ENCODE results near the gene AKAP9. TPM values are rescaled to one million over a fixed set of nuclear protein-coding genes. Genes with fewer than 3 reads are reported as not detected.
"Not testable (repeated sequence)": the region's sequence is repeated elsewhere in the genome, so short reads cannot be mapped to it uniquely, and the experiment has no call there.

Gene AKAP9
- polyA plus RNA-seq, 6 donors from 2014 or later: 18.2 to 52.9 (median 21.0) TPM

GRCh38 chr7:91956464-91956863, 15.8 kb downstream of the AKAP9 start:
- not testable (repeated sequence) for H3K27ac Mint-ChIP-seq; DNase-seq; ATAC-seq (ENCODE audit: low read depth in 2 of 2); H3K4me3 Mint-ChIP-seq; H3K27me3 Mint-ChIP-seq; H3K9me3 Mint-ChIP-seq
- Mint-ChIP-seq H3K4me1 (peaks cover 20 to 35% (median 26%) of the 10 kb centered on the region in 3 donors), H3K36me3 (peaks cover 0 to 12% of the 10 kb centered on the region in 2 donors)

- peaks cover 13 to 28% (median 23%) of the 10 kb centered on the region in 3 donors for H3K4me1 Mint-ChIP-seq
- no peak for ATAC-seq (ENCODE audit: low read depth in 2 of 2)
These were observed 16.6 kb downstream of the AKAP9 start for GRCh38 chr7:91957232-91957631.

GRCh38 chr7:91957823-91958222, 17.2 kb downstream of the AKAP9 start:
- Mint-ChIP-seq H3K27ac (peak overlapping the region in 1 of 6 donors; percentile 12), H3K4me3 (no peak overlapping the region), H3K4me1 (peaks cover 8 to 22% (median 20%) of the 10 kb centered on the region in 3 donors), H3K9me3 (peaks cover 0 to 2% (median 0%) of the 10 kb centered on the region in 7 donors), H3K27me3 (no peaks in the 10 kb centered on the region), H3K36me3 (peaks cover 0 to 12% of the 10 kb centered on the region in 2 donors)
- ATAC-seq (ENCODE audit: low read depth in 2 of 2) (no peak), DNase-seq (no peak)

More at GRCh38 chr7:91957232-91957631, 16.6 kb downstream of the AKAP9 start:
- Mint-ChIP-seq H3K27ac (no peak overlapping the region), H3K4me3 (no peak overlapping the region), H3K27me3 (no peaks in the 10 kb centered on the region), H3K9me3 (peaks cover 0 to 2% (median 0%) of the 10 kb centered on the region in 7 donors), H3K36me3 (peaks cover 0 to 12% of the 10 kb centered on the region in 2 donors)
- no peak for DNase-seq

- H3K27ac Mint-ChIP-seq: no peak overlapping the region
- no peak for DNase-seq
- H3K36me3 Mint-ChIP-seq: peaks cover 0 to 12% of the 10 kb centered on the region in 2 donors
- ATAC-seq (ENCODE audit: low read depth in 2 of 2): no peak
- H3K9me3 Mint-ChIP-seq: peaks cover 0 to 2% (median 0%) of the 10 kb centered on the region in 7 donors
- no peak overlapping the region for H3K4me3 Mint-ChIP-seq
- H3K4me1 Mint-ChIP-seq: peaks cover 0 to 15% (median 15%) of the 10 kb centered on the region in 3 donors
- no peaks in the 10 kb centered on the region for H3K27me3 Mint-ChIP-seq
These were observed 18.4 kb downstream of the AKAP9 start for GRCh38 chr7:91959023-91959422.

- ATAC-seq (ENCODE audit: low read depth in 2 of 2): no peak
- no peak for DNase-seq
- Mint-ChIP-seq H3K27ac (peak overlapping the region in 1 of 6 donors; percentile 65), H3K4me1 (peaks cover 7 to 19% (median 15%) of the 10 kb centered on the region in 3 donors), H3K36me3 (peaks cover 12 to 18% of the 10 kb centered on the region in 2 donors), H3K9me3 (peaks cover 0 to 8% (median 3%) of the 10 kb centered on the region in 7 donors), H3K4me3 (no peak overlapping the region), H3K27me3 (no peaks in the 10 kb centered on the region)
These were observed 21.2 kb downstream of the AKAP9 start for GRCh38 chr7:91961816-91962215.

GRCh38 chr7:91962419-91962818, 21.8 kb downstream of the AKAP9 start:
- Mint-ChIP-seq H3K36me3 (peaks cover 12 to 18% of the 10 kb centered on the region in 2 donors), H3K27ac (no peak overlapping the region), H3K27me3 (no peaks in the 10 kb centered on the region), H3K4me1 (peaks cover 13 to 23% (median 21%) of the 10 kb centered on the region in 3 donors), H3K9me3 (peaks cover 0 to 8% (median 3%) of the 10 kb centered on the region in 7 donors), H3K4me3 (no peak overlapping the region)
- DNase-seq (no peak), ATAC-seq (ENCODE audit: low read depth in 2 of 2) (no peak)

- not testable (repeated sequence) for H3K27me3 Mint-ChIP-seq; H3K4me3 Mint-ChIP-seq; DNase-seq; ATAC-seq (ENCODE audit: low read depth in 2 of 2); H3K27ac Mint-ChIP-seq; H3K9me3 Mint-ChIP-seq
- H3K36me3 Mint-ChIP-seq: peaks cover 9 to 12% of the 10 kb centered on the region in 2 donors
- H3K4me1 Mint-ChIP-seq: peaks cover 38 to 49% (median 39%) of the 10 kb centered on the region in 3 donors
These were observed 26.9 kb downstream of the AKAP9 start for GRCh38 chr7:91967513-91967912.

- DNase-seq (no peak), ATAC-seq (ENCODE audit: low read depth in 2 of 2) (no peak)
- peaks cover 0 to 7% of the 10 kb centered on the region in 2 donors for H3K36me3 Mint-ChIP-seq
- peaks cover 15 to 18% (median 16%) of the 10 kb centered on the region in 3 donors for H3K4me1 Mint-ChIP-seq
- no peaks in the 10 kb centered on the region for H3K9me3 Mint-ChIP-seq
- H3K27me3 Mint-ChIP-seq: no peaks in the 10 kb centered on the region
- peak overlapping the region in 1 of 6 donors; percentile 34 for H3K27ac Mint-ChIP-seq
- H3K4me3 Mint-ChIP-seq: no peak overlapping the region
These were observed 33.0 kb downstream of the AKAP9 start for GRCh38 chr7:91973639-91974038.

- Mint-ChIP-seq H3K9me3 (no peaks in the 10 kb centered on the region), H3K4me1 (peaks cover 11 to 18% (median 12%) of the 10 kb centered on the region in 3 donors), H3K27me3 (no peaks in the 10 kb centered on the region), H3K27ac (peak overlapping the region in 1 of 6 donors; percentile 68), H3K36me3 (peaks cover 0 to 7% of the 10 kb centered on the region in 2 donors), H3K4me3 (no peak overlapping the region)
- ATAC-seq (ENCODE audit: low read depth in 2 of 2) (no peak), DNase-seq (no peak)
These were observed 33.4 kb downstream of the AKAP9 start for GRCh38 chr7:91974066-91974465.

GRCh38 chr7:91976743-91977142, 36.1 kb downstream of the AKAP9 start:
- no peak for DNase-seq
- no peak overlapping the region for H3K4me3 Mint-ChIP-seq
- H3K36me3 Mint-ChIP-seq: peaks cover 0 to 11% of the 10 kb centered on the region in 2 donors
- ATAC-seq (ENCODE audit: low read depth in 2 of 2): no peak
- H3K27me3 Mint-ChIP-seq: no peaks in the 10 kb centered on the region
- H3K9me3 Mint-ChIP-seq: no peaks in the 10 kb centered on the region
- no peak overlapping the region for H3K27ac Mint-ChIP-seq
- H3K4me1 Mint-ChIP-seq: no peaks in the 10 kb centered on the region

- H3K9me3 Mint-ChIP-seq: peaks cover 0 to 14% (median 5%) of the 10 kb centered on the region in 7 donors
- no peak overlapping the region for H3K4me3 Mint-ChIP-seq
- no peaks in the 10 kb centered on the region for H3K27me3 Mint-ChIP-seq
- H3K27ac Mint-ChIP-seq: peak overlapping the region in 1 of 6 donors; percentile 89
- H3K36me3 Mint-ChIP-seq: peaks cover 8 to 25% of the 10 kb centered on the region in 2 donors
- no peak for ATAC-seq (ENCODE audit: low read depth in 2 of 2)
- peaks cover 6 to 13% (median 8%) of the 10 kb centered on the region in 3 donors for H3K4me1 Mint-ChIP-seq
- DNase-seq: no peak
These were observed 38.9 kb downstream of the AKAP9 start for GRCh38 chr7:91979590-91979989.

GRCh38 chr7:91982352-91982751, 41.7 kb downstream of the AKAP9 start:
- Mint-ChIP-seq H3K4me1 (peaks cover 8 to 23% (median 12%) of the 10 kb centered on the region in 3 donors), H3K9me3 (peaks cover 0 to 14% (median 5%) of the 10 kb centered on the region in 7 donors), H3K36me3 (peaks cover 8 to 25% of the 10 kb centered on the region in 2 donors)
- not testable (repeated sequence) for H3K27me3 Mint-ChIP-seq; DNase-seq; ATAC-seq (ENCODE audit: low read depth in 2 of 2); H3K27ac Mint-ChIP-seq; H3K4me3 Mint-ChIP-seq

- Mint-ChIP-seq H3K27ac (peak overlapping the region in 1 of 6 donors; percentile 39), H3K9me3 (peaks cover 0 to 1% (median 0%) of the 10 kb centered on the region in 7 donors), H3K27me3 (no peaks in the 10 kb centered on the region), H3K4me3 (no peak overlapping the region), H3K4me1 (peaks cover 5 to 19% (median 12%) of the 10 kb centered on the region in 3 donors), H3K36me3 (peaks cover 11 to 15% of the 10 kb centered on the region in 2 donors)
- ATAC-seq (ENCODE audit: low read depth in 2 of 2): no peak
- DNase-seq: no peak
These were observed 47.6 kb downstream of the AKAP9 start for GRCh38 chr7:91988213-91988612.

- no peak overlapping the region for H3K4me3 Mint-ChIP-seq
- H3K36me3 Mint-ChIP-seq: peaks cover 26 to 40% of the 10 kb centered on the region in 2 donors
- no peaks in the 10 kb centered on the region for H3K27me3 Mint-ChIP-seq
- H3K9me3 Mint-ChIP-seq: no peaks in the 10 kb centered on the region
- DNase-seq: no peak
- H3K27ac Mint-ChIP-seq: peak overlapping the region in 1 of 6 donors; percentile 11
- no peaks in the 10 kb centered on the region for H3K4me1 Mint-ChIP-seq
- no peak for ATAC-seq (ENCODE audit: low read depth in 2 of 2)
These were observed 53.3 kb downstream of the AKAP9 start for GRCh38 chr7:91993976-91994375.

All from naive B cell (primary cell).